ENCODE data around the gene ATP11C.
"Not testable (repeated sequence)": the region's sequence is repeated elsewhere in the genome, so short reads cannot be mapped to it uniquely, and the experiment has no call there.

Gene ATP11C

DNA sequence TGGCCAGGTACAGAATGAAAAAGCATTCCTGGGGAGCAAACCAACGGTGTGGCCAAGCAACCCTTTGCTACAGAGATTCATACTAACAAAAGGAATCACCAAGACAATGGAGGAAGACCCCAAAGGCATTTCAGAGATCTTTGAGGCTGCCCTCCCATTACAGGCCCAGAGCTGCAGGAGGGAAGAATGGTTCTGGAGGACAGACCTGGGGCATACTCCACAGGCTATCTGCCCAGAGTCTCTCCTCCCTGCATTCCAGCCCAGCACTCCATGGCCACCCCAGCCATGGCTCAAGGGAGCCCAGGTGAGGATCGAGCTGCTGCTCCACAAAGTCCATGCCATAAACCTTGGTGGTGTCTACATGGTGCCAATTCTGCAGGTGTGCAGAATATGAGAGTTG is 81.9 kb downstream of the ATP11C start:
- H3K4me3 ChIP-seq (ENCODE audit: low read depth, low read length), result no peak overlapping the region
- no peak for DNase-seq (ENCODE audit: low read depth)
- TF ChIP-seq, protein P1, sequence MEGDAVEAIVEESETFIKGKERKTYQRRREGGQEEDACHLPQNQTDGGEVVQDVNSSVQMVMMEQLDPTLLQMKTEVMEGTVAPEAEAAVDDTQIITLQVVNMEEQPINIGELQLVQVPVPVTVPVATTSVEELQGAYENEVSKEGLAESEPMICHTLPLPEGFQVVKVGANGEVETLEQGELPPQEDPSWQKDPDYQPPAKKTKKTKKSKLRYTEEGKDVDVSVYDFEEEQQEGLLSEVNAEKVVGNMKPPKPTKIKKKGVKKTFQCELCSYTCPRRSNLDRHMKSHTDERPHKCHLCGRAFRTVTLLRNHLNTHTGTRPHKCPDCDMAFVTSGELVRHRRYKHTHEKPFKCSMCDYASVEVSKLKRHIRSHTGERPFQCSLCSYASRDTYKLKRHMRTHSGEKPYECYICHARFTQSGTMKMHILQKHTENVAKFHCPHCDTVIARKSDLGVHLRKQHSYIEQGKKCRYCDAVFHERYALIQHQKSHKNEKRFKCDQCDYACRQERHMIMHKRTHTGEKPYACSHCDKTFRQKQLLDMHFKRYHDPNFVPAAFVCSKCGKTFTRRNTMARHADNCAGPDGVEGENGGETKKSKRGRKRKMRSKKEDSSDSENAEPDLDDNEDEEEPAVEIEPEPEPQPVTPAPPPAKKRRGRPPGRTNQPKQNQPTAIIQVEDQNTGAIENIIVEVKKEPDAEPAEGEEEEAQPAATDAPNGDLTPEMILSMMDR (IDR thresholded peaks at IDR 0.05; ENCODE audit: low read depth, low read length, missing control alignments), result no peak

DNA sequence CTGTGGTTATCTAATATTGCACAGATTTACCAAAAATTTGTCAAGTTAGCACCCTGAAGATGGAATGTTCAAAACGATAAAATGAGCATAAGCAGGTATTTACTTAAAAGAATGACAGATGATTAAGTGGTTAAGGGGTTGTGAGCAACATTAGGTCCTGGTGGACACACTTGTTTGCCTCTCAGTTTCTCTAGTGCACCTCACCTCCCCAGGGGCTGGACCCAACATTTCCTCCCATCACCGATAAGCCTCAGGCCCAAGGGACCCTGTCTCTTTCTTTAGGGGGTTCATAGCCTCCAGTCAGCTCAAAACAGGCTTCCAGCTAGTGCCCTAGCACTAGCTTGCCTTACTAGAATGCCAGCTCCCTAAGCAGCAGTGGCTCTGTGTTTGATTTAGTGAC is 88.0 kb downstream of the ATP11C start:
- TF ChIP-seq, protein P1 (IDR thresholded peaks at IDR 0.05; ENCODE audit: low read depth, low read length, missing control alignments), result no peak
- H3K4me3 ChIP-seq (ENCODE audit: low read depth, low read length), result no peak overlapping the region
- DNase-seq (ENCODE audit: low read depth), result no peak

GRCh38 chrX:139844163-139844562 is 88.7 kb downstream of the ATP11C start:
- no peak overlapping the region for H3K4me3 ChIP-seq (ENCODE audit: low read depth, low read length)
- no peak for DNase-seq (ENCODE audit: low read depth)
- TF ChIP-seq, protein P1 (IDR thresholded peaks at IDR 0.05; ENCODE audit: low read depth, low read length, missing control alignments), result no peak

DNA sequence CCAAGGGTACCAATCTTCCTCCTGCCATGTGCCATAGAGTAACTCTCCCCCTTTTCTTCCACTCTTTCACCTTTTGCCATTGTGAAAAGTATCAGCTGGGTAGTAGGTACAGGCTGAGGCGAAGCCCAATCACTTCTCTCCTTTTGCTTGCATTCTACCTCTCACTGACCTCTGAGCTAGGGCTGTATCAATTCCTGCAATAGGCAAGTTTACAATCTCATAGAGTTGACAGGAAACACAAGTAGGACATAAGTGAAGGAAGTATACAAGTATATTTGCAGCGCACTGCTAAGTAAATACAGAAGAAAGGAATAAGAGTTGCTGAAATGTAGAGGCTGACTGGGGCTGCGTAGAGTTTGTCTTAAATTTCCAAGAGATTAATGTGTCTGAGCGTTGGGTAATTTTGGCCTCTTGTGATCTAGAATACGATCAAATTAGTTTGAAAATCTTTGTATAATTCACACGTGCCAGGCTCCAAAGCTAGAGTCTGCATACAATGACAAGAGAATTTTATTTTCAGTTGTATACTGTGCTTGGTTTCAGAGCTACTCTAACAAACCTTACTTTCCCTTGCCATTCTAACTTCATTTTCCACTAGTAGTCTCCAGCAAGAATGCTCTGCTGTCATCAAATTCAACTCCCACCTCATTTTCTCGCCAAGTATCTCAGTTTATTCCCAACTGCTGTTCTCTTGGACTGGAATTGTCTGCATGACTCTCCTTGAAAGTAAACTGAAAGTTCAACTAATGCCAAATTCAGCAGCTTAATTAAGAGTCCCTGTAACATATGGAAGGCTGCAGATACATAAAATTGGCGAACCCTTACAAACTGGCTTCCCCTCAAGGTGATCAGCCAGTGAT is 90.3 kb downstream of the ATP11C start:
- TF ChIP-seq, protein P1 (IDR thresholded peaks at IDR 0.05; ENCODE audit: low read depth, low read length, missing control alignments), result no peak
- no peak for DNase-seq (ENCODE audit: low read depth)
- no peak overlapping the region for H3K4me3 ChIP-seq (ENCODE audit: low read depth, low read length)

- DNase-seq (ENCODE audit: low read depth); H3K4me3 ChIP-seq (ENCODE audit: low read depth, low read length): not testable (repeated sequence)
These were observed 96.5 kb downstream of the ATP11C start for GRCh38 chrX:139836335-139836734.

- H3K4me3 ChIP-seq (ENCODE audit: low read depth, low read length), result no peak overlapping the region
- DNase-seq (ENCODE audit: low read depth), result no peak
- TF ChIP-seq, protein P1 (IDR thresholded peaks at IDR 0.05; ENCODE audit: low read depth, low read length, missing control alignments), result no peak
These were observed 98.0 kb downstream of the ATP11C start for GRCh38 chrX:139834879-139835278.

GRCh38 chrX:139832718-139833309 is 100.0 kb downstream of the ATP11C start:
- H3K4me3 ChIP-seq (ENCODE audit: low read depth, low read length), result no peak overlapping the region
- DNase-seq (ENCODE audit: low read depth), result no peak
- TF ChIP-seq, protein P1 (IDR thresholded peaks at IDR 0.05; ENCODE audit: low read depth, low read length, missing control alignments), result no peak

All from GM12864 (cell line).